Measurements from ENCODE around the gene MLANA. TPM values are rescaled to one million over a fixed set of nuclear protein-coding genes. Genes with fewer than 3 reads are reported as not detected.

MLANA gene
- total RNA-seq, 1 donor from 2014 or later, result 12.1 TPM

GRCh38 chr9:5870020-5870339, 20.7 kb upstream of the MLANA start:
- peak overlapping the region; percentile 94 for H3K27ac Mint-ChIP-seq
- DNase-seq (ENCODE audit: extremely low spot score, unreplicated experiment), result no peak
- no peaks in the 10 kb centered on the region for H3K9me3 Mint-ChIP-seq
- H3K36me3 Mint-ChIP-seq, result no peaks in the 10 kb centered on the region
- no peak overlapping the region for H3K4me3 Mint-ChIP-seq
- no peak for TF ChIP-seq CTCF (conservative IDR thresholded peaks at IDR 0.05)
- no peaks in the 10 kb centered on the region for H3K27me3 Mint-ChIP-seq
- H3K4me1 Mint-ChIP-seq (ENCODE audit: unreplicated experiment), result peaks cover 12% of the 10 kb centered on the region

GRCh38 chr9:5870691-5871090, 20.0 kb upstream of the MLANA start:
- TF ChIP-seq CTCF (conservative IDR thresholded peaks at IDR 0.05), result no peak
- DNase-seq (ENCODE audit: extremely low spot score, unreplicated experiment), result no peak
- no peaks in the 10 kb centered on the region for H3K9me3 Mint-ChIP-seq
- no peaks in the 10 kb centered on the region for H3K27me3 Mint-ChIP-seq
- H3K4me3 Mint-ChIP-seq, result no peak overlapping the region
- H3K4me1 Mint-ChIP-seq (ENCODE audit: unreplicated experiment), result peaks cover 15% of the 10 kb centered on the region
- no peaks in the 10 kb centered on the region for H3K36me3 Mint-ChIP-seq
- peak overlapping the region; percentile 94 for H3K27ac Mint-ChIP-seq

GRCh38 chr9:5871785-5872184, 18.9 kb upstream of the MLANA start:
- peak overlapping the region; percentile 45 for H3K4me3 Mint-ChIP-seq
- H3K9me3 Mint-ChIP-seq, result peaks cover 6% of the 10 kb centered on the region
- DNase-seq (ENCODE audit: extremely low spot score, unreplicated experiment), result no peak
- H3K4me1 Mint-ChIP-seq (ENCODE audit: unreplicated experiment), result peaks cover 15% of the 10 kb centered on the region
- no peak for TF ChIP-seq CTCF (conservative IDR thresholded peaks at IDR 0.05)
- no peaks in the 10 kb centered on the region for H3K27me3 Mint-ChIP-seq
- H3K27ac Mint-ChIP-seq, result peak overlapping the region; percentile 94
- no peaks in the 10 kb centered on the region for H3K36me3 Mint-ChIP-seq

- Mint-ChIP-seq H3K36me3 (no peaks in the 10 kb centered on the region), H3K27ac (peak overlapping the region; percentile 94), H3K4me3 (peak overlapping the region; percentile 27), H3K9me3 (peaks cover 6% of the 10 kb centered on the region), H3K4me1 (ENCODE audit: unreplicated experiment) (peaks cover 15% of the 10 kb centered on the region), H3K27me3 (no peaks in the 10 kb centered on the region)
- TF ChIP-seq CTCF (conservative IDR thresholded peaks at IDR 0.05), result no peak
- no peak for DNase-seq (ENCODE audit: extremely low spot score, unreplicated experiment)
Measured at GRCh38 chr9:5872511-5872910, 18.2 kb upstream of the MLANA start.

- H3K27ac Mint-ChIP-seq, result peak overlapping the region; percentile 34
- no peak for TF ChIP-seq CTCF (conservative IDR thresholded peaks at IDR 0.05)
- no peaks in the 10 kb centered on the region for H3K27me3 Mint-ChIP-seq
Measured at GRCh38 chr9:5873439-5873838, 17.2 kb upstream of the MLANA start.

GRCh38 chr9:5874048-5874447, 16.6 kb upstream of the MLANA start:
- H3K27ac Mint-ChIP-seq, result peak overlapping the region; percentile 41
- no peaks in the 10 kb centered on the region for H3K36me3 Mint-ChIP-seq
- no peak for TF ChIP-seq CTCF (conservative IDR thresholded peaks at IDR 0.05)
- H3K27me3 Mint-ChIP-seq, result no peaks in the 10 kb centered on the region
- H3K4me3 Mint-ChIP-seq, result no peak overlapping the region
- peaks cover 11% of the 10 kb centered on the region for H3K4me1 Mint-ChIP-seq (ENCODE audit: unreplicated experiment)
- DNase-seq (ENCODE audit: extremely low spot score, unreplicated experiment), result no peak
- peaks cover 6% of the 10 kb centered on the region for H3K9me3 Mint-ChIP-seq

More at GRCh38 chr9:5873439-5873838, 17.2 kb upstream of the MLANA start:
- no peak for DNase-seq (ENCODE audit: extremely low spot score, unreplicated experiment)
- Mint-ChIP-seq H3K4me3 (no peak overlapping the region), H3K4me1 (ENCODE audit: unreplicated experiment) (peaks cover 11% of the 10 kb centered on the region), H3K9me3 (peaks cover 6% of the 10 kb centered on the region), H3K36me3 (no peaks in the 10 kb centered on the region)

Data from type B pancreatic cell (in vitro differentiated cells).